CD14-positive monocyte (primary cell): ENCODE measurements around the gene DRC1. TPM values are rescaled to one million over a fixed set of nuclear protein-coding genes. Genes with fewer than 3 reads are reported as not detected.

Experiments used
- DNase-seq, 3 donors: peaks; one replicate each; pipeline ENCODE4 v3.0.0-alpha.2; 2011 to 2022
- H2AFZ ChIP-seq: 2 replicates; pipeline ENCODE4 v1.6.0; 2012; ENCODE audit warnings: mild to moderate bottlenecking, low read depth, low read length, inconsistent platforms; ENCODE audit not compliant: insufficient read depth, poor library complexity, severe bottlenecking
- H3K27ac ChIP-seq, 2 donors: 1 replicate in 1 of 2; 2 replicates in 1 of 2; pipeline ENCODE4 v1.5.1; 2012 to 2013; ENCODE audit warnings: low read length in 2 of 2, control low read depth in 1 of 2, inconsistent platforms in 1 of 2, low read depth in 1 of 2, mild to moderate bottlenecking in 1 of 2
- H3K27me3 ChIP-seq, 2 donors: one replicate each; pipeline versions ENCODE4 v1.6.0 to v1.6.1; 2011 to 2013; ENCODE audit warnings: low read length in 2 of 2; ENCODE audit not compliant: control insufficient read depth in 2 of 2, insufficient read depth in 2 of 2
- H3K36me3 ChIP-seq, 2 donors: replicated peaks in 1 of 2; 1 replicate in 1 of 2; 2 replicates in 1 of 2; pipeline versions ENCODE4 v1.5.1 to v1.6.1; 2012 to 2013; ENCODE audit warnings: low read length in 2 of 2, control low read depth in 1 of 2, inconsistent platforms in 1 of 2, mild to moderate bottlenecking in 1 of 2; ENCODE audit not compliant: insufficient read depth in 2 of 2, control insufficient read depth in 1 of 2
- H3K4me1 ChIP-seq, 2 donors: 1 replicate in 1 of 2; 2 replicates in 1 of 2; pipeline versions ENCODE4 v1.5.1 to v1.6.1; 2012 to 2013; ENCODE audit warnings: low read length in 2 of 2, control low read depth in 1 of 2, inconsistent platforms in 1 of 2, mild to moderate bottlenecking in 1 of 2, moderate library complexity in 1 of 2; ENCODE audit not compliant: insufficient read depth in 2 of 2, control insufficient read depth in 1 of 2
- H3K4me2 ChIP-seq: replicated peaks from 2 replicates; pipeline ENCODE3; 2012; ENCODE audit warnings: low read length, moderate library complexity, mild to moderate bottlenecking; ENCODE audit not compliant: poor library complexity, severe bottlenecking; ENCODE audit errors: extremely low read depth
- H3K4me3 ChIP-seq, 3 experiments: fragments of 200-600 bp in 1 of 3; sonication (generic) in 1 of 3; replicated peaks in 1 of 3; 1 replicate in 2 of 3; 2 replicates in 1 of 3; pipeline ENCODE4 v1.5.1; 2011 to 2013; ENCODE audit warnings: low read length in 3 of 3, mild to moderate bottlenecking in 3 of 3, control low read depth in 2 of 3, low read depth in 2 of 3, inconsistent platforms in 1 of 3, moderate library complexity in 1 of 3
- H3K79me2 ChIP-seq: 2 replicates; pipeline ENCODE4 v1.6.0; 2012; ENCODE audit warnings: mild to moderate bottlenecking, control low read depth, inconsistent platforms, low read length, moderate library complexity; ENCODE audit not compliant: insufficient read depth
- H3K9ac ChIP-seq: 2 replicates; pipeline ENCODE4 v1.6.0; 2017; ENCODE audit warnings: low read length, mild to moderate bottlenecking; ENCODE audit not compliant: insufficient read depth, poor library complexity, severe bottlenecking
- H3K9me3 ChIP-seq, 2 donors: replicated peaks in 1 of 2; 1 replicate in 1 of 2; 2 replicates in 1 of 2; pipeline versions ENCODE4 v1.5.1 to v1.6.1; 2012 to 2013; ENCODE audit warnings: low read length in 2 of 2, control low read depth in 1 of 2; ENCODE audit not compliant: control insufficient read depth in 1 of 2, insufficient read depth in 1 of 2
- H4K20me1 ChIP-seq: 2 replicates; pipeline ENCODE4 v1.6.0; 2012; ENCODE audit warnings: mild to moderate bottlenecking, low read length, control low read depth, moderate library complexity; ENCODE audit not compliant: insufficient read depth
- H3K27ac Mint-ChIP-seq, 7 donors: one replicate each; pipeline ENCODE4 v1.8.0; 2020; ENCODE audit warnings: mild to moderate bottlenecking in 7 of 7, mixed read lengths in 7 of 7, moderate library complexity in 6 of 7, inconsistent platforms in 2 of 7
- H3K27me3 Mint-ChIP-seq, 3 donors: one replicate each; pipeline ENCODE4 v1.8.0; 2021 to 2022; ENCODE audit warnings: low read depth in 3 of 3, mild to moderate bottlenecking in 3 of 3, mixed read lengths in 3 of 3, moderate library complexity in 3 of 3, inconsistent platforms in 1 of 3
- H3K36me3 Mint-ChIP-seq, 2 donors: one replicate each; pipeline ENCODE4 v1.8.0; 2020; ENCODE audit warnings: mixed read lengths in 2 of 2, inconsistent platforms in 1 of 2, mild to moderate bottlenecking in 1 of 2
- H3K4me1 Mint-ChIP-seq: one replicate; pipeline ENCODE4 v1.8.0; 2020; ENCODE audit warnings: mild to moderate bottlenecking, mixed read lengths
- H3K4me3 Mint-ChIP-seq, 2 donors: one replicate each; pipeline ENCODE4 v1.8.0; 2020; ENCODE audit warnings: mild to moderate bottlenecking in 2 of 2, mixed read lengths in 2 of 2, moderate library complexity in 1 of 2
- H3K9me3 Mint-ChIP-seq, 7 donors: one replicate each; pipeline ENCODE4 v1.8.0; 2020 to 2022; ENCODE audit warnings: mixed read lengths in 7 of 7, mild to moderate bottlenecking in 6 of 7, moderate library complexity in 6 of 7, inconsistent platforms in 2 of 7
- WGBS: methylation state at CpG from one replicate; pipeline ENCODE4 v1.1.5; 2013; ENCODE audit warnings: missing lambda C conversion rate; ENCODE audit not compliant: insufficient coverage; 5-methylcytosine and 5-hydroxymethylcytosine counted together
- intact Hi-C, 2 donors: fragments of 100-400 bp; cut with micrococcal nuclease; formaldehyde crosslinking; loops; one replicate each; pipeline versions ENCODE4 v1.15.0 to v1.15.1; 2023
- polyA plus RNA-seq, 3 donors: library from polyadenylated mRNA; depleted of rRNA in 1 of 3; unstranded in 2 of 3; stranded (reverse) in 1 of 3; fragments of 300-500 nt in 2 of 3; fragments of >200 nt in 1 of 3; fragmentation: Illumina TruSeq in 2 of 3; gene quantifications; 1 replicate in 2 of 3; 2 replicates in 1 of 3; pipeline ENCODE4 v1.2.3, GENCODE V29; 2012 to 2021
- TF ChIP-seq, protein P1 (sequence below): fragments of 200-600 bp; IDR thresholded peaks from one replicate; pipeline ENCODE4 v1.8.0; 2022; ENCODE audit warnings: antibody characterized with exemption, mild to moderate bottlenecking

The DRC1 gene
- polyA plus RNA-seq, 3 donors: not detected

DNA sequence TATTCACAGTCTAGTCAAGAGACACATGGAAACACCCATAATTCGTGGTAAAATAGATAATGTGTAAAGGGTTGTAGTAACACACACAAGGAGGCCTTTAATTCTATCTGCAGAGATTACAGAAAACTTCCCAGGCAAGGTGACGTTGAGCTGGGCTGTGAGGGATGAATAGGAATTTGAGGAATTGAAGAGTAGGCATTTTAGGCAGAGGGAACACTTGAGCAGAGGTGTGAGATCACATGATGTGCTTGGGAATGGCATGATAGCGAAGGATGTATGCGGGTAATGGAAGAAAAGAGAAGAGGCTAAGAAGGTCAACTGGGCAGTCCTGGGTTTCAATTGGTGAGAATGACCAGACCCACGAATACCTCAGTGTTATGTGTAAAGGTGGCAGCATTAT, 20.2 kb downstream of the DRC1 start:
- no peak overlapping the region for H2AFZ ChIP-seq
- no peak overlapping the region for H3K4me3 ChIP-seq
- H3K4me1 ChIP-seq: no peaks in the 10 kb centered on the region
- no peaks in the 10 kb centered on the region for H3K9me3 ChIP-seq
- no peaks in the 10 kb centered on the region for H3K27me3 ChIP-seq
- H3K36me3 ChIP-seq: no peaks in the 10 kb centered on the region
- H3K79me2 ChIP-seq: no peaks in the 10 kb centered on the region
- H3K4me1 Mint-ChIP-seq: peaks cover under 1% of the 10 kb centered on the region
- H3K27ac ChIP-seq: no peak overlapping the region
- H3K9me3 Mint-ChIP-seq: peaks cover 0 to under 1% (median 0%) of the 10 kb centered on the region in 7 donors
- no peaks in the 10 kb centered on the region for H4K20me1 ChIP-seq
- no peak overlapping the region for H3K4me3 Mint-ChIP-seq
- TF ChIP-seq, protein P1, sequence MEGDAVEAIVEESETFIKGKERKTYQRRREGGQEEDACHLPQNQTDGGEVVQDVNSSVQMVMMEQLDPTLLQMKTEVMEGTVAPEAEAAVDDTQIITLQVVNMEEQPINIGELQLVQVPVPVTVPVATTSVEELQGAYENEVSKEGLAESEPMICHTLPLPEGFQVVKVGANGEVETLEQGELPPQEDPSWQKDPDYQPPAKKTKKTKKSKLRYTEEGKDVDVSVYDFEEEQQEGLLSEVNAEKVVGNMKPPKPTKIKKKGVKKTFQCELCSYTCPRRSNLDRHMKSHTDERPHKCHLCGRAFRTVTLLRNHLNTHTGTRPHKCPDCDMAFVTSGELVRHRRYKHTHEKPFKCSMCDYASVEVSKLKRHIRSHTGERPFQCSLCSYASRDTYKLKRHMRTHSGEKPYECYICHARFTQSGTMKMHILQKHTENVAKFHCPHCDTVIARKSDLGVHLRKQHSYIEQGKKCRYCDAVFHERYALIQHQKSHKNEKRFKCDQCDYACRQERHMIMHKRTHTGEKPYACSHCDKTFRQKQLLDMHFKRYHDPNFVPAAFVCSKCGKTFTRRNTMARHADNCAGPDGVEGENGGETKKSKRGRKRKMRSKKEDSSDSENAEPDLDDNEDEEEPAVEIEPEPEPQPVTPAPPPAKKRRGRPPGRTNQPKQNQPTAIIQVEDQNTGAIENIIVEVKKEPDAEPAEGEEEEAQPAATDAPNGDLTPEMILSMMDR: no peak
- intact Hi-C loops: no loop called here
- no peak for DNase-seq
- WGBS: 84% methylated on average over 5 of the region's 5 CpGs
- H3K9ac ChIP-seq: no peak overlapping the region
- no peak overlapping the region for H3K27ac Mint-ChIP-seq
- peaks cover 3 to 5% (median 5%) of the 10 kb centered on the region in 3 donors for H3K27me3 Mint-ChIP-seq
- H3K4me2 ChIP-seq: no peak overlapping the region
- no peaks in the 10 kb centered on the region for H3K36me3 Mint-ChIP-seq

DNA sequence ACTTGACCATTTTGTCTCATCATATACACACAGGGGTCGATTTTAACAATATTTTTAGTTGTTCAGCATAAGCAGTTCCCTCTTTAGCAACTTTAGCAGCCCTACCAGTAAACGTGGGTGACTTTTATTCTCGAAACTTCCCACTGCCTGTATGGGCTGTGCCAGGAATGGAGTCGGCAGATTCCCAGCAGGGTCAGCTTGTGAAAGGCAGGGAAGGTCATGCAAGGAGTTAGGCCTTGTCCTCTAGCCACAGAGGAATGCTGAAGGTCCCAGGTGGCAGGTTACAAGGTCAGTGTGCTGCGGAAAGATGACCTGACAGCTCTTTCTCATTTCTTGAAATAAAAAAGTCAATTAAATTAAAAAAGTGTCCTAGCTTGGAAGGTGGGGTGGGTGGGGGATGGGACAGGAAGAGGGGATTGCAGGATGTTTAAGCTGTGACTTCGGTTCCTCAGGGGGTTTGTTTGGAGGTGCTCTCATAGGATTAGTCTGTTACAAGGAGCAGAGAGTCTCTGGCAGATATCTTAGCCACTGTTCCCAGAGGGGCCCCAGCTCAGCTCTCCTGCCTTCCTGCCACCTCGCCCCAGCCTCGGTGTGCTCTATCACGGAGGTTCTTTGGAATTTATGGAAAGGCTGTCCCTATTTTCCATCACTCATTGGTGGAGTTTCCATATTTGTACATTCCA, 21.4 kb downstream of the DRC1 start:
- intact Hi-C loops: no loop called here
- no peaks in the 10 kb centered on the region for H3K4me1 ChIP-seq
- H3K4me3 ChIP-seq: no peak overlapping the region
- no peak overlapping the region for H3K9ac ChIP-seq
- no peaks in the 10 kb centered on the region for H3K27me3 ChIP-seq
- Mint-ChIP-seq H3K9me3 (no peaks in the 10 kb centered on the region), H3K27me3 (peaks cover 3 to 5% (median 5%) of the 10 kb centered on the region in 3 donors), H3K4me3 (no peak overlapping the region), H3K27ac (no peak overlapping the region), H3K4me1 (no peaks in the 10 kb centered on the region), H3K36me3 (no peaks in the 10 kb centered on the region)
- H2AFZ ChIP-seq: no peak overlapping the region
- no peak for DNase-seq
- H3K4me2 ChIP-seq: no peak overlapping the region
- TF ChIP-seq, protein P1: no peak
- no peak overlapping the region for H3K27ac ChIP-seq
- H3K79me2 ChIP-seq: no peaks in the 10 kb centered on the region
- H4K20me1 ChIP-seq: no peaks in the 10 kb centered on the region
- 85% methylated on average over 5 of the region's 9 CpGs for WGBS
- H3K36me3 ChIP-seq: no peaks in the 10 kb centered on the region
- no peaks in the 10 kb centered on the region for H3K9me3 ChIP-seq
